GM23338 (cell line): Measurements from ENCODE around the gene MSGN1. TPM values are rescaled to one million over a fixed set of nuclear protein-coding genes. Genes with fewer than 3 reads are reported as not detected.

ENCODE experiments used
- ATAC-seq: fragments of 200-7000 bp; cut with Tn5 transposase; 3 replicates; pipeline ENCODE4 v1.9.1; 2020
- DNase-seq: peaks from one replicate; pipeline ENCODE4 v3.0.0-alpha.2; 2015; ENCODE audit warnings: low spot score
- H2AFZ ChIP-seq: fragments of 200-600 bp; sonication (generic); 2 replicates; pipeline ENCODE4 v1.8.0; 2016; ENCODE audit warnings: antibody characterized with exemption, mild to moderate bottlenecking, moderate library complexity
- H3F3A ChIP-seq: fragments of 200-600 bp; sonication (generic); replicated peaks from 2 replicates; pipeline ENCODE4 v1.8.0; 2017; ENCODE audit warnings: antibody characterized with exemption, mixed run types, low read depth
- H3K27ac ChIP-seq: fragments of 200-600 bp; sonication (generic); 2 replicates; pipeline ENCODE4 v1.6.1; 2016; ENCODE audit warnings: low read depth
- H3K27me3 ChIP-seq: fragments of 200-600 bp; sonication (generic); 2 replicates; pipeline ENCODE4 v1.8.0; 2016; ENCODE audit warnings: mild to moderate bottlenecking, mixed run types, moderate library complexity; ENCODE audit not compliant: insufficient read depth
- H3K36me3 ChIP-seq: fragments of 200-600 bp; sonication (generic); 2 replicates; pipeline ENCODE4 v1.8.0; 2016; ENCODE audit warnings: mild to moderate bottlenecking; ENCODE audit not compliant: insufficient read depth
- H3K4me1 ChIP-seq: fragments of 200-600 bp; sonication (generic); 2 replicates; pipeline ENCODE4 v1.8.0; 2016; ENCODE audit warnings: mild to moderate bottlenecking, moderate library complexity; ENCODE audit not compliant: insufficient read depth
- H3K4me2 ChIP-seq: fragments of 200-600 bp; sonication (generic); 2 replicates; pipeline ENCODE4 v1.7.1; 2017; ENCODE audit warnings: mixed run types
- H3K4me3 ChIP-seq: fragments of 200-600 bp; sonication (generic); 2 replicates; pipeline ENCODE4 v1.6.1; 2016; ENCODE audit warnings: mixed run types
- H3K79me2 ChIP-seq: fragments of 200-600 bp; sonication (generic); replicated peaks from 2 replicates; pipeline ENCODE4 v1.8.0; 2017; ENCODE audit warnings: mild to moderate bottlenecking; ENCODE audit not compliant: insufficient read depth
- H3K9me2 ChIP-seq: fragments of 200-600 bp; sonication (generic); 2 replicates; pipeline ENCODE4 v1.8.0; 2017; ENCODE audit not compliant: insufficient read depth
- H4K20me1 ChIP-seq: fragments of 200-600 bp; sonication (generic); replicated peaks from 2 replicates; pipeline ENCODE4 v1.8.0; 2017; ENCODE audit warnings: mild to moderate bottlenecking; ENCODE audit not compliant: insufficient read depth
- H3K27ac Mint-ChIP-seq: 2 replicates; pipeline ENCODE4 v1.8.0; 2020; ENCODE audit warnings: inconsistent platforms, mild to moderate bottlenecking, moderate library complexity, mixed read lengths
- H3K27me3 Mint-ChIP-seq: 3 replicates; pipeline ENCODE4 v1.8.0; 2022; ENCODE audit warnings: low read depth, mild to moderate bottlenecking, moderate library complexity, mixed read lengths, inconsistent platforms; ENCODE audit not compliant: insufficient read depth, poor library complexity
- H3K36me3 Mint-ChIP-seq: 3 replicates; pipeline ENCODE4 v1.8.0; 2021; ENCODE audit warnings: low read depth, mild to moderate bottlenecking, inconsistent platforms, moderate library complexity, mixed read lengths
- H3K4me1 Mint-ChIP-seq: 3 replicates; pipeline ENCODE4 v1.8.0; 2020; ENCODE audit warnings: mild to moderate bottlenecking, inconsistent platforms, mixed read lengths
- H3K4me3 Mint-ChIP-seq: 3 replicates; pipeline ENCODE4 v1.8.0; 2021; ENCODE audit warnings: moderate library complexity, mild to moderate bottlenecking, inconsistent platforms, mixed read lengths
- H3K9me3 Mint-ChIP-seq: 3 replicates; pipeline ENCODE4 v1.8.0; 2020; ENCODE audit warnings: moderate library complexity, mild to moderate bottlenecking, inconsistent platforms, mixed read lengths
- CREB1 ChIP-seq: fragments of 250-450 bp; sonication (Bioruptor Pico); IDR thresholded peaks from 2 replicates; pipeline ENCODE4 v1.5.0; 2020; ENCODE audit warnings: low read depth, mild to moderate bottlenecking, moderate library complexity
- EZH2 ChIP-seq: fragments of 200-600 bp; sonication (generic); IDR thresholded peaks from one replicate; pipeline ENCODE4 v1.8.0; 2017; ENCODE audit warnings: antibody characterized with exemption, mild to moderate bottlenecking, low read depth; ENCODE audit not compliant: unreplicated experiment
- JUNB ChIP-seq: IDR thresholded peaks from one replicate; pipeline ENCODE4 v1.6.1; 2016; ENCODE audit warnings: antibody characterized with exemption; ENCODE audit not compliant: unreplicated experiment
- POLR2AphosphoS5 ChIP-seq: IDR thresholded peaks from 2 replicates; pipeline ENCODE4 v1.6.1; 2016; ENCODE audit warnings: antibody characterized with exemption, low read depth
- REST ChIP-seq: IDR thresholded peaks from one replicate; pipeline ENCODE4 v1.6.1; 2018; ENCODE audit warnings: antibody characterized with exemption; ENCODE audit not compliant: unreplicated experiment
- ZNF331 ChIP-seq: fragments of 250-450 bp; sonication (Bioruptor Pico); IDR thresholded peaks from 2 replicates; pipeline ENCODE4 v1.5.0; 2020; ENCODE audit warnings: low read depth, mild to moderate bottlenecking, moderate library complexity
- ZNF462 ChIP-seq: fragments of 250-450 bp; sonication (Bioruptor Pico); IDR thresholded peaks from 2 replicates; pipeline ENCODE4 v1.5.0; 2020; ENCODE audit warnings: mild to moderate bottlenecking, moderate library complexity
- polyA plus RNA-seq: library from polyadenylated mRNA; unstranded; fragments of >200 nt; fragmentation: Nextera tagmentation; extraction: Ambion mirVana; gene quantifications from 2 replicates; pipeline ENCODE4 v1.2.1, GENCODE V29; 2016
- total RNA-seq: library from RNA; depleted of rRNA; stranded (reverse); fragments of >200 nt; shearing (Covaris generic); gene quantifications from 2 replicates; pipeline ENCODE4 v1.2.3, GENCODE V29; 2014
- TF ChIP-seq, protein P1 (sequence below), 2 experiments: fragments of 200-600 bp in 1 of 2; sonication (generic) in 1 of 2; conservative IDR thresholded peaks; 2 replicates each; pipeline versions ENCODE4 v1.5.1 to v1.6.1; 2016 to 2017; ENCODE audit warnings: antibody characterized with exemption in 2 of 2, low read depth in 2 of 2, mild to moderate bottlenecking in 2 of 2, moderate library complexity in 1 of 2

The MSGN1 gene
- total and polyA plus RNA-seq, 2 experiments from 2014 or later: not detected

DNA sequence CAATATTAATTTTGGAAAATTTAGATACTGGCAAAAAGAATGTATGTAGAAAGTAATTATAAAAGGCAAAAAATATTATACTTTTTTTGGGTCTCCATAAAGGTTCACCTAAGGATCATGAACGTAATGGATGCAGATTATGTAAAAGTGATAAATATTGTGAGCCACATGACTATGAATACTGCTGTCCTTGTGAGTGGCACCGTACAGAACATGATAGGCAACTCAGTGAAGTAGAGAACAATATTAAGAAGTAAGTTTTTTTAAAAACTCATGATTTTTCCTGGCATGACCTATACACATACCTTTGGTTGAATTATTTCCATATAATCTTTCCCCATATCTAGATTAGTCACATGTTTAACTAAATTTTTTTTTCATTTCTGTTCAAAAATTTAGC lies 43.7 kb upstream of the MSGN1 start:
- H3K36me3 Mint-ChIP-seq: peaks cover 39% of the 10 kb centered on the region; the same call in 2 of the 3 replicates
- no peaks in the 10 kb centered on the region for H3K27me3 ChIP-seq
- no peak overlapping the region for H3K4me2 ChIP-seq
- H3K4me3 Mint-ChIP-seq: no peak overlapping the region
- no peaks in the 10 kb centered on the region for H3K9me2 ChIP-seq
- H3K27me3 Mint-ChIP-seq: no peaks in the 10 kb centered on the region
- no peak for ATAC-seq
- H3K4me3 ChIP-seq: no peak overlapping the region
- no peak overlapping the region for H2AFZ ChIP-seq
- peaks cover 32% of the 10 kb centered on the region for H3K36me3 ChIP-seq
- no peaks in the 10 kb centered on the region for H3K79me2 ChIP-seq
- no peaks in the 10 kb centered on the region for H3K4me1 Mint-ChIP-seq
- 0 out of 2 replicates have a peak, but pooled peaks cover 3% of the 10 kb centered on the region for H3F3A ChIP-seq
- no peak for DNase-seq
- H3K9me3 Mint-ChIP-seq: no peaks in the 10 kb centered on the region
- no peaks in the 10 kb centered on the region for H3K4me1 ChIP-seq
- no peak overlapping the region for H3K27ac Mint-ChIP-seq
- H3K27ac ChIP-seq: no peak overlapping the region
- no peaks in the 10 kb centered on the region; the same call in 1 of the 2 replicates for H4K20me1 ChIP-seq
- TF ChIP-seq REST: no peak
- TF ChIP-seq, protein P1, sequence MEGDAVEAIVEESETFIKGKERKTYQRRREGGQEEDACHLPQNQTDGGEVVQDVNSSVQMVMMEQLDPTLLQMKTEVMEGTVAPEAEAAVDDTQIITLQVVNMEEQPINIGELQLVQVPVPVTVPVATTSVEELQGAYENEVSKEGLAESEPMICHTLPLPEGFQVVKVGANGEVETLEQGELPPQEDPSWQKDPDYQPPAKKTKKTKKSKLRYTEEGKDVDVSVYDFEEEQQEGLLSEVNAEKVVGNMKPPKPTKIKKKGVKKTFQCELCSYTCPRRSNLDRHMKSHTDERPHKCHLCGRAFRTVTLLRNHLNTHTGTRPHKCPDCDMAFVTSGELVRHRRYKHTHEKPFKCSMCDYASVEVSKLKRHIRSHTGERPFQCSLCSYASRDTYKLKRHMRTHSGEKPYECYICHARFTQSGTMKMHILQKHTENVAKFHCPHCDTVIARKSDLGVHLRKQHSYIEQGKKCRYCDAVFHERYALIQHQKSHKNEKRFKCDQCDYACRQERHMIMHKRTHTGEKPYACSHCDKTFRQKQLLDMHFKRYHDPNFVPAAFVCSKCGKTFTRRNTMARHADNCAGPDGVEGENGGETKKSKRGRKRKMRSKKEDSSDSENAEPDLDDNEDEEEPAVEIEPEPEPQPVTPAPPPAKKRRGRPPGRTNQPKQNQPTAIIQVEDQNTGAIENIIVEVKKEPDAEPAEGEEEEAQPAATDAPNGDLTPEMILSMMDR (conservative IDR thresholded peaks at IDR 0.05; ENCODE audit: low read depth in 2 of 2): no peak
- TF ChIP-seq ZNF462 (CRISPR knock-in tag): no peak
- no peak for TF ChIP-seq ZNF331 (CRISPR knock-in tag)
- TF ChIP-seq EZH2: no peak
- TF ChIP-seq POLR2AphosphoS5: no peak
- TF ChIP-seq CREB1 (CRISPR knock-in tag): no peak
- no peak for TF ChIP-seq JUNB
